ENCODE data around the gene S1PR1.

Gene S1PR1

DNA sequence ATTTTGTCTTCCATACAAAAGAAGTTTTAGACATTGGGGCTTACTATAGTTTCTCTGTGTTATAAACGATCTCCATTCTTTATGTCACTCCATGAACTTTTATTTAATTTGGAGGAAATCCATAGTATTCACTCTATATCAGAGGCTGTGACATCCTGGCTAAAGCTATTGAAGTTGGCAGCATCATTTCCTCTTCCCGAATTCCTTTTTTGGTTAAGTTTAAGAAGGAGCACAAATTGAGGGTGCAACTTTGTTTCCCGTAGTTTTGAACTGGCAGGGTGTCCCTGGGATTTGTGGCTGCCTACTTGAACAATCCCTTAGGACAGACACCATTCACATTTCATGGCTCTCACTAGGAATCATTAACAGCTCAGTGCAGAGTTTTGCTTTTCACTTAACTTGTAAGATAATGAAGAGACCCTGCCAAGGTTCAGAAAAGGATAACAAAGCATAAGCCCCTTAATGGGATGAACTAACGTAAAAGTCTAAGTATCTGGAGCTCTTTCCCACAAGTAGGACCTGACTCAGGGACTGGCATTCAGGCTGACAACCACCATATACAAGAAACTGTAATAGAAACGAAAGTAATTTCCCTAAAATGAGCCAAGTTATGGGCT, 13.9 kb downstream of the S1PR1 start:
- Histone ChIP-seq H3K27ac (no peak overlapping the region), H3K4me3 (ENCODE audit: low read depth, low read length) (no peak overlapping the region), H3K27me3 (ENCODE audit: control insufficient read depth, insufficient read depth, low read length) (no peaks in the 10 kb centered on the region), H3K36me3 (ENCODE audit: control insufficient read depth, insufficient read depth, low read length) (no peaks in the 10 kb centered on the region), H3K4me1 (no peaks in the 10 kb centered on the region), H3K9me3 (ENCODE audit: control insufficient read depth, low read length) (no peaks in the 10 kb centered on the region), H3K79me2 (no peaks in the 10 kb centered on the region), H3K4me2 (ENCODE audit: low read length) (no peak overlapping the region), H2AFZ (no peak overlapping the region), H3K9ac (no peak overlapping the region)
- TF ChIP-seq, protein P1, sequence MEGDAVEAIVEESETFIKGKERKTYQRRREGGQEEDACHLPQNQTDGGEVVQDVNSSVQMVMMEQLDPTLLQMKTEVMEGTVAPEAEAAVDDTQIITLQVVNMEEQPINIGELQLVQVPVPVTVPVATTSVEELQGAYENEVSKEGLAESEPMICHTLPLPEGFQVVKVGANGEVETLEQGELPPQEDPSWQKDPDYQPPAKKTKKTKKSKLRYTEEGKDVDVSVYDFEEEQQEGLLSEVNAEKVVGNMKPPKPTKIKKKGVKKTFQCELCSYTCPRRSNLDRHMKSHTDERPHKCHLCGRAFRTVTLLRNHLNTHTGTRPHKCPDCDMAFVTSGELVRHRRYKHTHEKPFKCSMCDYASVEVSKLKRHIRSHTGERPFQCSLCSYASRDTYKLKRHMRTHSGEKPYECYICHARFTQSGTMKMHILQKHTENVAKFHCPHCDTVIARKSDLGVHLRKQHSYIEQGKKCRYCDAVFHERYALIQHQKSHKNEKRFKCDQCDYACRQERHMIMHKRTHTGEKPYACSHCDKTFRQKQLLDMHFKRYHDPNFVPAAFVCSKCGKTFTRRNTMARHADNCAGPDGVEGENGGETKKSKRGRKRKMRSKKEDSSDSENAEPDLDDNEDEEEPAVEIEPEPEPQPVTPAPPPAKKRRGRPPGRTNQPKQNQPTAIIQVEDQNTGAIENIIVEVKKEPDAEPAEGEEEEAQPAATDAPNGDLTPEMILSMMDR (IDR thresholded peaks at IDR 0.05): no peak

DNA sequence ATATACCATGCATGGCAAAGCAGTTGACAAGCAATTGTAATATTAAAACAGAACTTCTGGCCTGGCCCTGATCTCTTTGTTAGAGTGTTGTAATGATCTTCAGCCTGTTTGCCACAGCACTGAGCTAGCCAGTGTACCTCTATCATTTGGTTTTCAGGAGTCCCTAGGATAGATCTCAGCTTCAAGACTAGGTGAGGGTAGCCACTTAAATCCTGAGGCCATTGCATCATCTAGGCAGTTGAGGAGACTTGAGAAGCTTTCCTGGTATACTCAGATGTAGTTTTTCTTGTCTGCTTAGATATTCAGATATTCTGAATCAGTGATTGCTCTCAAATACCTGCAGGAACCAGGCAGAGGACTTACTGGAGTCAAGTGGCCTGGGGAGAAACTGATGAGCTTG, 14.7 kb downstream of the S1PR1 start:
- H3K27me3 ChIP-seq (ENCODE audit: control insufficient read depth, insufficient read depth, low read length): no peaks in the 10 kb centered on the region
- no peak overlapping the region for H3K9ac ChIP-seq

DNA sequence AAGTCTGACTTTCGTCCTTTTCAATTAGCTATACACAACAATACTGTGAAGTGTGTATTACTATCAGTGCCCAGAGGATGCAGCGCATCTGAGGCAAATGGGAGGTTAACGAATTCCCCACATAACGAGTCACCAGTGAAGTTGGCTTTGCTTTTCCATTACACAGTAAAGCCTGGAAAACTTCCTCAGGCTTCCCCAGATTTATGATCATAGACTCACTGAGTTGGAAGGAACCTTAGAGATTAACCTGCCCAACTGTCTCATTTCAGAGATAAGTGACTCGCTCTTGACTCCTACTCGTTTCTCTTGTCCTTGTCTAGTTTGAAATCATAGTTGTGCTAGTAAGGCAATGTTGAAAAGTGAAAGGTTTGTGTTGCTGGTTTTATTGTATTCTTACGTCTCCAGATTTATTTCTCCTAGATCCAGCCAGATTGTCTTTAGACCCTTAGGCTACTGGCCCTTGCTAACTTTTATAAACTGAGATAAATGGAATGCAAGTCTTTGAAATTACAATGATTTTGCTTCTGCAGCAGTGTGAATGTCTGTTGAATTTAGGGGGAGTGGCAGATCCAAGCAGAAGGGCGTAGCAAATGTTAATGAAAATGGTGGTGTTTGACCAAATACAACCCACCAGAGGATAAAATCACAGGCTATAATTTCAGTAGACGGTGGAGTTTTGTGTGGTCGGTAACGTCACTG, 17.3 kb downstream of the S1PR1 start:
- Histone ChIP-seq H3K4me3 (ENCODE audit: low read depth, low read length) (no peak overlapping the region), H3K27ac (no peak overlapping the region), H3K9ac (no peak overlapping the region), H3K79me2 (no peaks in the 10 kb centered on the region), H3K9me3 (ENCODE audit: control insufficient read depth, low read length) (no peaks in the 10 kb centered on the region), H3K4me1 (no peaks in the 10 kb centered on the region), H3K4me2 (ENCODE audit: low read length) (no peak overlapping the region), H3K36me3 (ENCODE audit: control insufficient read depth, insufficient read depth, low read length) (no peaks in the 10 kb centered on the region), H2AFZ (no peak overlapping the region), H3K27me3 (ENCODE audit: control insufficient read depth, insufficient read depth, low read length) (no peaks in the 10 kb centered on the region)
- TF ChIP-seq, protein P1 (IDR thresholded peaks at IDR 0.05): no peak

More for the DNA sequence above, 14.7 kb downstream of the S1PR1 start:
- Histone ChIP-seq H3K4me3 (ENCODE audit: low read depth, low read length) (no peak overlapping the region), H3K4me2 (ENCODE audit: low read length) (no peak overlapping the region), H3K79me2 (no peaks in the 10 kb centered on the region), H3K36me3 (ENCODE audit: control insufficient read depth, insufficient read depth, low read length) (no peaks in the 10 kb centered on the region), H3K4me1 (no peaks in the 10 kb centered on the region), H2AFZ (no peak overlapping the region), H3K27ac (no peak overlapping the region), H3K9me3 (ENCODE audit: control insufficient read depth, low read length) (no peaks in the 10 kb centered on the region)
- TF ChIP-seq, protein P1 (IDR thresholded peaks at IDR 0.05): no peak

DNA sequence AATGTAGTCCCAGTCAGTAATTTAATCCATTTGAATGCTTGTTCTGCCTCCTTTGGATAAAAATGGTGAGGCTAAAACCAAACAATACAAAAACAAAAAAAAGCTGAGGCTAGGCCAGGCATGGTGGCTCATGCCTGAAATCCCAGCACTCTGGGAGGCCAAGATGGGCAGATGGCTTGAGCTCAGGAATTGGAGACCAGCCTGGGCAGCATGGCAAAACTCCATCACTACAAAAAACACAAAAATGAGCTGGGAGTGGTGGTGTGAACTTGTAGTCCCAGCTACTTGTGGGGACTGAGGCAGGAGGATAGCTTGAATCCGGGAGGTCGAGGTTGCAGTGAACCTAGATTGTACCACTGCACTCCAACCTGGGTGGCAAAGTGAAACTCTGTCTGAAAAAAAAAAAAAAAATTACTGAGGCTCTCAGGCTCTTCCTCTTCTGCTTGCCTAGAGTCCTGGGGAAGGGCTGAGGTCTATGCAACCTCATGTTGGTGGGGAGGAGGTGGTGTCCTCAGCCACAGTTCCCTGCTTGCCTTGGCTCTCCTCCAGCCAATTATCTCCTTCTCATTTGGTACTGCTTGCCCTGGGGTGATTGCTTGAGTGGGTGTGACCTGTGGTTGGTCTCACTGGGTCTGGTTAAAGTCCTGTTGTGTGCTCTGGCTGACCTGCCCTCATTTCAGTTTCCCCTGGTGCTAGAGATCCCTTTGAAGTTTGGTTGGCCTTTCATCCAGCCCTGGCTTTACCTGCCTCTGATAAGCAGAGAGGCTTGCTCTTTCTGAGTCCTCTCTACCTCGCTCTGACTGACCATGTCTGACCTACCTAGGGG, 20.9 kb downstream of the S1PR1 start:
- no peak overlapping the region for H3K4me3 ChIP-seq (ENCODE audit: low read depth, low read length)
- H3K36me3 ChIP-seq (ENCODE audit: control insufficient read depth, insufficient read depth, low read length): no peaks in the 10 kb centered on the region
- H3K4me2 ChIP-seq (ENCODE audit: low read length): no peak overlapping the region
- TF ChIP-seq, protein P1 (IDR thresholded peaks at IDR 0.05): no peak
- no peaks in the 10 kb centered on the region for H3K79me2 ChIP-seq
- no peaks in the 10 kb centered on the region for H3K27me3 ChIP-seq (ENCODE audit: control insufficient read depth, insufficient read depth, low read length)
- no peaks in the 10 kb centered on the region for H3K9me3 ChIP-seq (ENCODE audit: control insufficient read depth, low read length)
- H3K4me1 ChIP-seq: no peaks in the 10 kb centered on the region
- H3K27ac ChIP-seq: no peak overlapping the region
- H3K9ac ChIP-seq: no peak overlapping the region
- no peak overlapping the region for H2AFZ ChIP-seq

All from parathyroid adenoma (tissue), 2 donors.